Liver (tissue), 9 donors: ENCODE results near the gene DBI. TPM values are rescaled to one million over a fixed set of nuclear protein-coding genes. Genes with fewer than 3 reads are reported as not detected.

ENCODE experiments used
- DNase-seq: peaks from one replicate; pipeline ENCODE4 v3.0.0-alpha.2; 2017; ENCODE audit warnings: low spot score
- H3K27ac ChIP-seq, 2 donors: one replicate each; pipeline ENCODE4 v1.7.0; 2013; ENCODE audit warnings: inconsistent platforms in 2 of 2, low read length in 2 of 2, control low read depth in 1 of 2, low read depth in 1 of 2, mild to moderate bottlenecking in 1 of 2
- H3K27me3 ChIP-seq, 4 donors: one replicate each; pipeline versions ENCODE4 v1.6.1 to v1.7.0; 2013; ENCODE audit warnings: low read length in 3 of 4, inconsistent platforms in 1 of 4, mild to moderate bottlenecking in 1 of 4, moderate library complexity in 1 of 4; ENCODE audit not compliant: control insufficient read depth in 4 of 4, insufficient read depth in 4 of 4
- H3K36me3 ChIP-seq, 4 donors: one replicate each; pipeline versions ENCODE4 v1.6.1 to v1.7.0; 2013; ENCODE audit warnings: low read length in 3 of 4, mild to moderate bottlenecking in 3 of 4, low read depth in 1 of 4, moderate library complexity in 1 of 4; ENCODE audit not compliant: control insufficient read depth in 4 of 4, insufficient read depth in 3 of 4
- H3K4me1 ChIP-seq, 4 donors: one replicate each; pipeline versions ENCODE4 v1.6.1 to v1.7.0; 2013; ENCODE audit warnings: low read length in 3 of 4, mild to moderate bottlenecking in 3 of 4, moderate library complexity in 1 of 4; ENCODE audit not compliant: control insufficient read depth in 4 of 4, insufficient read depth in 4 of 4
- H3K4me3 ChIP-seq, 3 donors: one replicate each; pipeline versions ENCODE4 v1.6.1 to v1.7.0; 2013; ENCODE audit warnings: low read length in 3 of 3, control low read depth in 1 of 3, low read depth in 1 of 3, mild to moderate bottlenecking in 1 of 3
- H3K9ac ChIP-seq, 2 donors: one replicate each; pipeline ENCODE4 v1.7.0; 2013; ENCODE audit warnings: low read length in 2 of 2, mild to moderate bottlenecking in 2 of 2, moderate library complexity in 2 of 2, control low read depth in 1 of 2, low read depth in 1 of 2
- H3K9me3 ChIP-seq, 4 donors: one replicate each; pipeline versions ENCODE4 v1.6.1 to v1.7.0; 2013; ENCODE audit warnings: low read length in 3 of 4; ENCODE audit not compliant: control insufficient read depth in 4 of 4
- FOXA1 ChIP-seq: IDR thresholded peaks from 2 replicates; pipeline ENCODE4 v1.6.1; 2016; ENCODE audit warnings: antibody characterized with exemption
- FOXA2 ChIP-seq: IDR thresholded peaks from 2 replicates; pipeline ENCODE4 v1.6.1; 2016; ENCODE audit warnings: antibody characterized with exemption
- HNF4A ChIP-seq, 2 donors: conservative IDR thresholded peaks; 2 replicates each; pipeline ENCODE4 v1.6.1; 2016; ENCODE audit warnings: antibody characterized with exemption in 2 of 2, mild to moderate bottlenecking in 2 of 2
- HNF4G ChIP-seq: IDR thresholded peaks from 2 replicates; pipeline ENCODE4 v1.6.1; 2016; ENCODE audit warnings: antibody characterized with exemption
- JUND ChIP-seq, 2 donors: IDR thresholded peaks; 2 replicates each; pipeline ENCODE4 v1.6.1; 2016; ENCODE audit warnings: antibody characterized with exemption in 2 of 2
- NR2F2 ChIP-seq: IDR thresholded peaks from 2 replicates; pipeline ENCODE4 v1.6.1; 2016; ENCODE audit warnings: antibody characterized with exemption
- RAD21 ChIP-seq, 2 donors: IDR thresholded peaks; 2 replicates each; pipeline ENCODE4 v1.6.1; 2016; ENCODE audit warnings: antibody characterized with exemption in 2 of 2, mild to moderate bottlenecking in 2 of 2
- RXRA ChIP-seq, 2 donors: IDR thresholded peaks; 2 replicates each; pipeline ENCODE4 v1.6.1; 2017 to 2018; ENCODE audit warnings: antibody characterized with exemption in 2 of 2, mild to moderate bottlenecking in 1 of 2
- SP1 ChIP-seq: IDR thresholded peaks from 2 replicates; pipeline ENCODE4 v1.6.1; 2018; ENCODE audit warnings: antibody characterized with exemption, mild to moderate bottlenecking
- TAF1 ChIP-seq: conservative IDR thresholded peaks from 2 replicates; pipeline ENCODE4 v1.6.1; 2016; ENCODE audit warnings: antibody characterized with exemption, mild to moderate bottlenecking
- YY1 ChIP-seq: IDR thresholded peaks from 2 replicates; pipeline ENCODE4 v1.6.1; 2016; ENCODE audit warnings: antibody characterized with exemption, mild to moderate bottlenecking
- WGBS: extraction: QIAGEN DNeasy Blood & Tissue Kit; methylation state at CpG from one replicate; pipeline ENCODE4 v1.1.7; 2013; 5-methylcytosine and 5-hydroxymethylcytosine counted together
- polyA plus RNA-seq, 2 donors: library from polyadenylated mRNA; stranded (reverse) in 1 of 2; unstranded in 1 of 2; fragments of 200-250 nt in 1 of 2; fragments of >200 nt in 1 of 2; fragmentation: Nextera tagmentation in 1 of 2; extraction: Ambion mirVana in 1 of 2; gene quantifications; one replicate each; pipeline versions ENCODE4 v1.2.1 to v1.2.3, GENCODE V29; 2013 to 2015
- total RNA-seq, 2 donors: library from RNA; depleted of rRNA; stranded (reverse); fragments of >200 nt; gene quantifications; one replicate each; pipeline ENCODE4 v1.2.3, GENCODE V29; 2014
- TF ChIP-seq, protein P1 (sequence below): IDR thresholded peaks from 2 replicates; pipeline ENCODE4 v1.6.1; 2016; ENCODE audit warnings: antibody characterized with exemption, mild to moderate bottlenecking
- TF ChIP-seq, protein P2 (sequence below): IDR thresholded peaks from 2 replicates; pipeline ENCODE4 v1.6.1; 2016; ENCODE audit warnings: antibody characterized with exemption
- TF ChIP-seq, protein P3 (sequence below): IDR thresholded peaks from 2 replicates; pipeline ENCODE4 v1.6.1; 2016; ENCODE audit warnings: antibody characterized with exemption
- donor health status: healthy.
- donor health status: healthy.
- donor health status: healthy.
- donor health status: healthy.
- donor health status: healthy.

DBI gene
- total and polyA plus RNA-seq, 4 donors = 134 to 900 (median 356) TPM

DNA sequence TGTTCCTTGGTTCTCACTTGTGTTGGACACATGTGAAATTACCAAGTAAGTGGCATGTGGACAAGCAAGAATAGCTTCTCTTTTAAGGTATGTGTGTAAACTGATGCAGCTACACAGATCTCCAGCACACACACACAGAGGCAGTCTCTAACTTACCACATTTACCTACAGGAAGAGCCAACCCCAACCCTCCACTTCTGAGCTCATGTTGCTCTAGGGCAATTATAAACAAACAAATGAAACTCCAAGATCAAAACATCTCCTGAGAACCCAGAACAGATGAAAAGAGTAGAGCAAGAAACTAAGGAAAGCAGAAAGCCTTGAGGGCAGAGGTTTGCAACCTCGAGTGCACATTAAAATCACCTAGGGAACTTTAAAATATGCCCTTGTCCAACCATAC is 48.9 kb downstream of the DBI start (continued):
- TF ChIP-seq, protein P1, sequence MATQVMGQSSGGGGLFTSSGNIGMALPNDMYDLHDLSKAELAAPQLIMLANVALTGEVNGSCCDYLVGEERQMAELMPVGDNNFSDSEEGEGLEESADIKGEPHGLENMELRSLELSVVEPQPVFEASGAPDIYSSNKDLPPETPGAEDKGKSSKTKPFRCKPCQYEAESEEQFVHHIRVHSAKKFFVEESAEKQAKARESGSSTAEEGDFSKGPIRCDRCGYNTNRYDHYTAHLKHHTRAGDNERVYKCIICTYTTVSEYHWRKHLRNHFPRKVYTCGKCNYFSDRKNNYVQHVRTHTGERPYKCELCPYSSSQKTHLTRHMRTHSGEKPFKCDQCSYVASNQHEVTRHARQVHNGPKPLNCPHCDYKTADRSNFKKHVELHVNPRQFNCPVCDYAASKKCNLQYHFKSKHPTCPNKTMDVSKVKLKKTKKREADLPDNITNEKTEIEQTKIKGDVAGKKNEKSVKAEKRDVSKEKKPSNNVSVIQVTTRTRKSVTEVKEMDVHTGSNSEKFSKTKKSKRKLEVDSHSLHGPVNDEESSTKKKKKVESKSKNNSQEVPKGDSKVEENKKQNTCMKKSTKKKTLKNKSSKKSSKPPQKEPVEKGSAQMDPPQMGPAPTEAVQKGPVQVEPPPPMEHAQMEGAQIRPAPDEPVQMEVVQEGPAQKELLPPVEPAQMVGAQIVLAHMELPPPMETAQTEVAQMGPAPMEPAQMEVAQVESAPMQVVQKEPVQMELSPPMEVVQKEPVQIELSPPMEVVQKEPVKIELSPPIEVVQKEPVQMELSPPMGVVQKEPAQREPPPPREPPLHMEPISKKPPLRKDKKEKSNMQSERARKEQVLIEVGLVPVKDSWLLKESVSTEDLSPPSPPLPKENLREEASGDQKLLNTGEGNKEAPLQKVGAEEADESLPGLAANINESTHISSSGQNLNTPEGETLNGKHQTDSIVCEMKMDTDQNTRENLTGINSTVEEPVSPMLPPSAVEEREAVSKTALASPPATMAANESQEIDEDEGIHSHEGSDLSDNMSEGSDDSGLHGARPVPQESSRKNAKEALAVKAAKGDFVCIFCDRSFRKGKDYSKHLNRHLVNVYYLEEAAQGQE = no peak
- no peak for TF ChIP-seq TAF1
- no peak for TF ChIP-seq SP1

DNA sequence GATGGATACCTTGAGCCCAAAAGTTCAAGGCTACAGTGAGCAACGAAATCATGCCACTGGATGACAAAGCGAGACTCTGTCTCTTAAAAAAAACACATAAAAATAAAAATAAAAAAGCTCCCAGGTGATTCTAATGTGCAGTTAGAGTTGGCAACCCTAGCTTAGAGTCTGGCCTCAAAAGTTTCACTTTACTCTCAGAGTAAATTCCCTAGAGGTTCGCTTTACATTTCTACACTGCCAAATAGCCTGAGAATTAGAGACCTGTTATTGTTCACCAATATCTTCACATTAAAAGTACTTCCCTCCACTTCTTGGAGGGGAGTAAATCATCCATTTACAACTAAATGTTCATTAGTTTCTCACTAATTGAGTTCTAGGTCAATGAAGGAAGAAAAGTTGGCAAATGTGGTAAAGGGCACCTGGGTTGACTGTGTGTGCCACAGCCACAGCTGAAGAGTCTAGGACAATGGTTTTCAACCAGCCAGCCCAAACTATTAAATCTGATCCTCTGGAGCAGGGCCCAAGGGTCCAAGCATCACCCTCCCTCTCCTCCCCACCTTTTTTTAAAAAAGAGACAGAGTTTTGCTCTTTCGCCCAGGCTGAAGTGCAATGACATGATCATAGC is 49.6 kb downstream of the DBI start:
- H3K9me3 ChIP-seq = no peaks in the 10 kb centered on the region
- H3K4me1 ChIP-seq = no peaks in the 10 kb centered on the region
- H3K27me3 ChIP-seq = no peaks in the 10 kb centered on the region
- H3K27ac ChIP-seq = no peak overlapping the region
- DNase-seq = no peak
- WGBS = 93% methylated on average over 4 of the region's 4 CpGs
- no peak overlapping the region for H3K9ac ChIP-seq
- H3K4me3 ChIP-seq = no peak overlapping the region
- TF ChIP-seq FOXA2 (no peak), JUND (IDR thresholded peaks at IDR 0.05) (no peak), HNF4G (no peak), HNF4A (conservative IDR thresholded peaks at IDR 0.05) (no peak)
- TF ChIP-seq, protein P2, sequence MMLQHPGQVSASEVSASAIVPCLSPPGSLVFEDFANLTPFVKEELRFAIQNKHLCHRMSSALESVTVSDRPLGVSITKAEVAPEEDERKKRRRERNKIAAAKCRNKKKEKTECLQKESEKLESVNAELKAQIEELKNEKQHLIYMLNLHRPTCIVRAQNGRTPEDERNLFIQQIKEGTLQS = no peak
- TF ChIP-seq, protein P3, sequence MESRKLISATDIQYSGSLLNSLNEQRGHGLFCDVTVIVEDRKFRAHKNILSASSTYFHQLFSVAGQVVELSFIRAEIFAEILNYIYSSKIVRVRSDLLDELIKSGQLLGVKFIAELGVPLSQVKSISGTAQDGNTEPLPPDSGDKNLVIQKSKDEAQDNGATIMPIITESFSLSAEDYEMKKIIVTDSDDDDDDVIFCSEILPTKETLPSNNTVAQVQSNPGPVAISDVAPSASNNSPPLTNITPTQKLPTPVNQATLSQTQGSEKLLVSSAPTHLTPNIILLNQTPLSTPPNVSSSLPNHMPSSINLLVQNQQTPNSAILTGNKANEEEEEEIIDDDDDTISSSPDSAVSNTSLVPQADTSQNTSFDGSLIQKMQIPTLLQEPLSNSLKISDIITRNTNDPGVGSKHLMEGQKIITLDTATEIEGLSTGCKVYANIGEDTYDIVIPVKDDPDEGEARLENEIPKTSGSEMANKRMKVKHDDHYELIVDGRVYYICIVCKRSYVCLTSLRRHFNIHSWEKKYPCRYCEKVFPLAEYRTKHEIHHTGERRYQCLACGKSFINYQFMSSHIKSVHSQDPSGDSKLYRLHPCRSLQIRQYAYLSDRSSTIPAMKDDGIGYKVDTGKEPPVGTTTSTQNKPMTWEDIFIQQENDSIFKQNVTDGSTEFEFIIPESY = no peak
- TF ChIP-seq, protein P1 = no peak
- H3K36me3 ChIP-seq = no peaks in the 10 kb centered on the region

DNA sequence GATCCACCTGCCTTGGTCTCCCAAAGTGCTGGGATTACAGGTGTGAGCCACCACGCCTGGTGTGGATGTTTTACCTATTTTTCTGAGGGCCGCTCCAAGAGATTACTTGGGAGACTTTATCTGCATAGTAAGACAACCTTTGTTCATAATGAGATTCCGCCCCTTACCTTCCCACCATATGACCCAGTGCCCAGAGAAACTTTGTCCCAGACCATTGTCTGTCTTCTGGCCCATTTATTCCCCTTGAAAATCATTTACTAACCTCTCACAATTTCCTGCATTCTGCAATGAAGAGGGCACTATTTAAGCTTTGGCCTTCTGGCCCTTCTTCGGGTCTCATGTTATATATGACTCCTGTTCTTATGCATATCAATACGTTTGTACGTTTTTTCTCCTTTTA is 51.1 kb downstream of the DBI start:
- Histone ChIP-seq H3K9ac (no peak overlapping the region), H3K4me1 (no peaks in the 10 kb centered on the region), H3K9me3 (no peaks in the 10 kb centered on the region), H3K27me3 (no peaks in the 10 kb centered on the region), H3K36me3 (no peaks in the 10 kb centered on the region), H3K4me3 (no peak overlapping the region), H3K27ac (no peak overlapping the region)
- 95% methylated on average over 6 of the region's 6 CpGs for WGBS
- no peak for DNase-seq
- TF ChIP-seq FOXA1 = no peak
- no peak for TF ChIP-seq RAD21 (IDR thresholded peaks at IDR 0.05)
- no peak for TF ChIP-seq NR2F2
- TF ChIP-seq, protein P1 = no peak
- no peak for TF ChIP-seq RXRA (IDR thresholded peaks at IDR 0.05)
- TF ChIP-seq, protein P3 = no peak
- no peak for TF ChIP-seq YY1
- TF ChIP-seq HNF4G = no peak
